ENCODE results near the gene ELOA.
"Not testable (repeated sequence)": the region's sequence is repeated elsewhere in the genome, so short reads cannot be mapped to it uniquely, and the experiment has no call there.

Gene ELOA

DNA sequence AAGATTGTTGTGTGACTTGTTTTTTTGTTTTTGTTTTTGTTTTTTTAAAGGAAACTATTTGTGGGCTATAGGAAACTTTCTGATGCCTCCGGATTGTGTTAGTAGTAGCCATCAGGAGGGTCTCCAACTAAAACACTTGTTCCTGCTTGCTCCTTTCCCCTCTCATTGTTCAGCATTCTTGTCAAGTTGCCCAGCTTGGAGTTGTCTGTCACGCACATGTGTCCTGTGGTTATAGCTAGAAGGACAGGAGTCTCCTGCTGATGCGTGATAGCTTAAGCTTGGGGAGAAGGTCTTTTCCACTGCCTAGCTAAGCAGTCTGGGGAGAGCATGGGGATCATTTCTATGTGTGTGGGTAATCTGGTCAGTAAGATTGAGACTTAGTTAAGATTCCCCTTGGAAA lies 44.4 kb downstream of the ELOA start:
- no peak for FAIRE-seq

DNA sequence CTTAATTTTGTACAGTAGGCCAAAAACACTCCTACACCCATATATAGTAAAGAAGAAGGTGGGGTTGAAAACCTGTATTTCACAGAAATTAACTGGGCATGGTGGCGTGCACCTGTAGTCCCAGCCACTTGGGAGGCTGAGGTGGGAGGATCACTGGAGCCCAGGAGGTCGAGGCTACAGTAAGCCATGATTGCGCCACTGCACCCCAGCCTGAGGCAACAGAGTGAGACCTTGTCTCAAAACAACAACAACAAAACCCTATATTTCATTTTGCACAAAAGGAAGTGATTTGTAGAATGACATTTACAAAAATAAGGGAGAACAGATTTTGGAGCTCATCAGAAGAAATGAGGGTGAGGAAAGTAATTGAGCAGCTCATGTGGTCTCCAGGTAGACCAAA lies 45.4 kb downstream of the ELOA start:
- FAIRE-seq = no peak

DNA sequence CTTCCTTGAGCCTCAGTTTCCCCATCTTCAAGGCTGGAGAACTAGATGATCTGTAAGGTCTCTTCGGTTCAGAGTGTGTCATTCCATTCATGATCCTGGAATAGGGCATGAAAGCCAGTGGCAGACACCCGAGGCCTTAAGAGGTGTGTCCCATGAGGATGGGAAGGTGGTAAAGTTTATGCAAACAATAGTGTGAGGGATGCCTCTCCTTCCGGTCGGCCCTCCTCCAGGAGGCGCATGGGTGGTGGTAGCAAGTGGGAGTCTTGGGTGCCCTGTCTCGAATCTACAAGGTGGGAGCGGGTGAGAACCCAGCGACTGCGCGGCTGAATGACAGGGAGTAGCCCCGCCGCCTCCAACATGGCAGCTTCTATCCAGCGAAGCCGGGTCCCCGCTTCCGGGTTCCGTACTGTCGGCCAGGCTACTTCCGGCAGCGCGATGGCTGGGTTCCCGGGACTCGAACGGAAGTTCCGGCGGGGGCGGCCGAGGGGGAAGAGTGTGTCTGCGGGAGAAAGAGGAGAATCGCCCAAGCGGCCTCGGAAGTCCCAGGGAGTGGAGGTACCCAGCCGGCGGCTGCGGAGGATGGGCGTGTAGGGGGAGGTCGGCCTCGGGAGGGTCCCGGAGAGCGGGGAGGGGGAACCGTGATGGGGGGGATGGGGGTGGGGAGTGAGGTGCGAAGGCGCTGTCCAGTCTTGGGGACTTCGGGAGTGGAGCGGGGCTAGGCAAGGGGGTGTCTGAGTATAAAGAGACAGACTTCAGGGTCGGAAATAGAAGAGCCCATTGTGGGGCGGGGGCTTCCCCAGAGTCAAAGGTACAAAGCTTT lies 47.6 kb downstream of the ELOA start, which contains the start of gene LYPLA2:
Gene LYPLA2, plus strand, starts transcription at position 450 of the 820 bp plus-strand sequence. CDS start 1,538 bp downstream, outside the sequence.
- FAIRE-seq = no peak

DNA sequence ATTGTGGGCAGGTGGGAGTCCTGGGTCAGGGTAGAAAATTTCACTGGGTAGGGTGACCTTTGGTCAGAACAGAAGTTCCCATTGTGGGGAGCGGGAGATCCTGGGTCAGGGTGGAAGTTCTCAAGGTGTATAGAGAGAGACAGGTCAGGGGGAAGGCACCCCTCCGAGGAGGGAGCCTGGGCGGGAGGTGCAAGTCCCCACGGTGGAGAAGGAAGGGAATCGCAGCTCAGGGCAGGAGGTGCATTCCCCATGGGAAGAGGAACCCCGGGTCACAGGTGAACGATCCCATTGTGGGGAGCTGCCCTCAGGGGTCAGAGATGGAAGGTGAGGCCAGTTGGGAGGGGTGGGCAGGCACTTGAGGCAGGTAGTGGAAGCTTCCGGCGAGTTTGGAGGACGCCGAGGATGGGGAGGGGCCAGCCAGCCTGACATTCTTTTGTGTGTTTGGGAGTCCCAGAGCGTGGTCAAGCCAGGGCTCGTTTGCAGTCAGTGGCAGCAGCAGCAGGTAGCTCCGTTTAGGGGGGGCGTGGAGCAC lies 48.3 kb downstream of the ELOA start:
- no peak for FAIRE-seq

DNA sequence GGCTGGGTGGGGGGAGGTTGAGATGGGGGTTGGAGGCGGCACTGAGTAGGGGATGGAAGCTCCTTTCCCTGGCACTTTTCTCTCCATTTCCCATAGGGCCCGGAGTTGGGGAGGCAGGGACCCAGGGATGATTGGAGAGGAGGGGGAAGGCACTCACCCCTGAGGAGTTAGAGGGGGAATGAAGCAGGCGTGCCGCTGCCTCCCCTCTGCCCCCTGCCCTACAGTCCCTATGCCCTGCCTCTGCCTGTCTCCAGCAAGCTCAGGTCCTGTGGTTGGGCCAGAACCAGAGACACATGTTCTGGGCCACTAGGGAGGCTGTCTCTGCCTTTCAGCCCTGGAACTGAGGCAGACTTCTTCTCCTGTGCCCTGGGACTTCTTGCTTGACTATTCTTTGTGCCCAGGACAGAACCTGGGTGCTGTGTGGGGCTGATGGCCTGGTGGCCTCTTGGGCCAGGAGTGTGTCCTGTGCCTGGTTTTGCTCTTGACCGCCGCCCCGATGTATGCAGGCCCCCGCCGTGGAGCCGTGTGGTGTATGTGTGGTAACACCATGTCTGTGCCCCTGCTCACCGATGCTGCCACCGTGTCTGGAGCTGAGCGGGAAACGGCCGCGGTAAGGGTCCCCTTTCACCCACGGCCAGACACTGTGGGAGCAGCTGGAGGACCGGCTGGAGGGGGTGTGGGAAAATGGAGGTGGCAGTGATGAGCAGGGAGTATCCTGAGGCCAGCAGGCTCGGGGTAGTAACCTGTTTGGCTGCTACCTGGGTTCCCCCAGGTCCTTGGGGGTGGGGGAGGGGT lies 49.1 kb downstream of the ELOA start:
- FAIRE-seq = no peak

DNA sequence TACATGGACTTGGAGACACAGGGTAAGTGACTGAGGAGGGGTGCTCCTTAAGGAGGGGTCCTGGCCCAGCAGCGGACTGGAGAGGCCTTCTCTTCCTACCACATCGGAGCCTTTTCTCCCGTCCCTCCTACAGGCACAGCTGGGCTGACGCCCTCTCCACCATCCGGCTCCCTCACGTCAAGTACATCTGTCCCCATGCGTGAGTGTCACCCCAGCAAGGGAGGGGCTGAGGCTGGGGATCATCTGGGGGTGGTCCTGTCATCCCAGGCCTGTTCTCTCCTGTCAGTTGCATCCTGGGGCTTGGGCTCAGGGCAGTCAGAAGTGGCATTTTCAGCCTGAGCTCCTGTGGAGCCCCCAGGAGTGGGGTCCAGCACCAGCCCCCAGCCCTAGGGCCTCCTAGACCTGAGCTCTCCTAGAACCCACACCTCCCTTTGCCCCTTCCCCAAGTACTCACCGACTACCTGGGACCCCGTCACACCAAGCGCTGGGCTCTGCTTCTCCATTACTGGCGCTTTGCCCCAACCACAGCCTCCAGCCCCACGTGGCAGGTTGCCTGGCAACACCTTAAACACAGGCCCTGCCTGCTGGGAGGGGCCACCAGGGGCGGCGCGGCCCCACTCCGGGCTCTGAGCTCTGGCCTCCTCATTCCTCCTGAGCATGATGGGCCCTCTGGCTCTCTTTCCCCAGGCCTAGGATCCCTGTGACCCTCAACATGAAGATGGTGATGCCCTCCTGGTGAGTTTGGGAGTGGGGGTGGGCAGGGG lies 49.9 kb downstream of the ELOA start:
- FAIRE-seq = no peak

DNA sequence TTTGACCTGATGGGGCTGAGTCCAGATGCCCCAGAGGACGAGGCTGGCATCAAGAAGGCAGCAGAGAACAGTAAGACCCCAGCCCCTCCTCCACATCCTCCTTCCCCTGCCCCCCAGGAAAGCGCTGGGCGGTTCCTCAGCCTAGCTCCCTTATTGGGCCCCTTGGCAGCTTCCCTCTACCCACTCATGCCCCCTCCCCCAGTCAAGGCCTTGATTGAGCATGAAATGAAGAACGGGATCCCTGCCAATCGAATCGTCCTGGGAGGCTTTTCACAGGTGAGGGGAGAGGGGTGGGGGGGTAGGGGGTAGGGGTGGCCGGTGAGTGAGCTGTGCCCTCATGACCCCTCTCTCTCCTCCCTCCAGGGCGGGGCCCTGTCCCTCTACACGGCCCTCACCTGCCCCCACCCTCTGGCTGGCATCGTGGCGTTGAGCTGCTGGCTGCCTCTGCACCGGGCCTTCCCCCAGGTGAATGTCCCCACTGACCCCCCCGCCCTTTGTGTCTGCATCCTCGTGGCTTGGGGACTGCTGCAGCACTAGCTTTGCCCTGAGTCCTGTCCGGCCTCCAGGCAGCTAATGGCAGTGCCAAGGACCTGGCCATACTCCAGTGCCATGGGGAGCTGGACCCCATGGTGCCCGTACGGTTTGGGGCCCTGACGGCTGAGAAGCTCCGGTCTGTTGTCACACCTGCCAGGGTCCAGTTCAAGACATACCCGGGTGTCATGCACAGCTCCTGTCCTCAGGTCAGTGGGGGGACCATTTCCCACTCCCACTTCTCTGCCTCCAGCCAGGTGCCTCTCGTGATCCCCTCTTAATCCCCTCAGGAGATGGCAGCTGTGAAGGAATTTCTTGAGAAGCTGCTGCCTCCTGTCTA lies 50.8 kb downstream of the ELOA start:
- no peak for FAIRE-seq

DNA sequence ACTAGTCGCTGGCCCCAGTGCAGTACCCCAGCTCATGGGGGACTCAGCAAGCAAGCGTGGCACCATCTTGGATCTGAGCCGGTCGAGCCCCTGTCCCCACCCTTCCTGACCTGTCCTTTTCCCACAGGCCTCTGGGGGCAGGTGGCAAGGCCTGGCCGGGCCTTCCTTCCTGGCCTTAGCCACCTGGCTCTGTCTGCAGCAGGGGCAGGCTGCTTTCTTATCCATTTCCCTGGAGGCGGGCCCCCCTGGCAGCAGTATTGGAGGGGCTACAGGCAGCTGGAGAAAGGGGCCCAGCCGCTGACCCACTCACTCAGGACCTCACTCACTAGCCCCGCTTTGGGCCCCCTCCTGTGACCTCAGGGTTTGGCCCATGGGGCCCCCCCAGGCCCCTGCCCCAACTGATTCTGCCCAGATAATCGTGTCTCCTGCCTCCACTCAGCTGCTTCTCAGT lies 51.5 kb downstream of the ELOA start:
- not testable (repeated sequence) for FAIRE-seq

DNA sequence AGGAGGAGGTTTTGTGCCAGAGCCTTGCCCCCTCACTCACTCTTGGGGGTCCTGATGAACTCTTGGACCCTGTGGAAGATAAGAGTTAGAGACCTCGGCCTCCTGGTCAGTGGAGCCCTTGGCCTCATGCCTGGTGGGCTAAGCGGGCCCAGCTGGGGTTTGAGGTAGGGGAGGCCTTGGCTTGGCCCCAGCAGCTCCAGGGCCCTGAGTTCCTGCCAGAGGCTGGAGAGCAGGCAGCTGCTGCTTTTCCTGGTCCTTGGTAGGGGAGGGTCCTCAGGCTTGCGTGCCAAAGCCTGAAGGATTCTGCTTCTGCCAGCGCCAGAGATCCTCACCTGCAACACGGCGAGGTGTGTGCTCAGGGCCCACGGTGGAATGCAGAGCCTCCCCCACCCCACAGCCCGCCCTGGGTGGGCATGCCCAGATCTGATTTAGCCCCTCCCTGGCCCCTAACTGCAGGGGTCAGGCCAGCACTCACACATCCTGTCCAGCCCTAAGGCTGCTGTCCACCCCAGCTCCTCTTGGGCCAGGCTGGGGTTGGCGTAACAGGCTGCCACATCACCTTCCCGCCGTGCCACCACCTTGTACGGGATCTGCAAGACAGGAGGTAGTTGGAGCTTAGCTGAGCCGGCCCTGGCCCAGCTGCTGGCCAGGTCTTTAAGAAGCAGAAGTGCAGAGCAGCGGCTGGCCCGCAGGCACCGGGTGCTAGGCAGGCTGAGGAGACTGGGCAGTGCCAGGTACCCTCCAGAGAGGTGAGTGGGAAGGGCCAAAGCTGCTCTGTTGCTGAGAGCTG lies 52.6 kb downstream of the ELOA start:
- no peak for FAIRE-seq

DNA sequence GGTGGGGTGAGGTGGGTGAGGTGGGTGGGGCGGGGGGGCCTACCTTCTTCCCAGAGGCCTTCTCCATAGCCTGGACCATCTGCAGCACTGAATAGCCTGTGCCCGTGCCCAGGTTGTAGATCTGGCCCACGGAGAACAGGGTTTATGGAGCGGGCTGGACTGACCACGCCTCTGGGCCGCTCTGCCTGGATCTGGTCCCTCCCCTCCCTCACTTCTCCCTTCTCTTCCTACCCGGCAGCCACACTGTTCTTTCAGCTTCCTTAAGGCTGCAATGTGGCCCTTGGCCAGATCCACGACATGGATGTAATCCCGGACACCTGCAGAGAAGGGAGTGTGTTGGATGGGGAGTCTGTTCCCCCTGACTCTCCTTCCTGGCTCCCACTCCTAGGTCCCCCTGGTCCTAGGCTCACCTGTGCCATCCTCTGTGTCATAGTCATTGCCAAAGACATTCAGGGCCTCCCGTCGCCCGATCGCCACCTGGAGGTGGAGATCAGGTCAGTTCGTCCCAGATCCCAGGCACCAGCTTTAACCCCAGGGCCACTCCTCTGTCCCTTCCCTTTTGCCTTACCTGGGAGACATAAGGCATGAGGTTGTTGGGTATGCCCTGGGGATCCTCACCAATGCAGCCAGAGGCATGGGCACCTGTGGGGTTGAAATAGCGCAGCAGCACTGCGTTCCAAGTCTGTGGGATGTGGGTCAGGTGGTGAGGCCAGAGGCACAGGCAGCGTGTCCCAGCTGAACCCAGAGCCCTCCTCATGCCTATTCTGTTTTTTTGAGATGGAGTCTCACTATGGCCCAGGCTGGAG lies 53.4 kb downstream of the ELOA start:
- no peak for FAIRE-seq

DNA sequence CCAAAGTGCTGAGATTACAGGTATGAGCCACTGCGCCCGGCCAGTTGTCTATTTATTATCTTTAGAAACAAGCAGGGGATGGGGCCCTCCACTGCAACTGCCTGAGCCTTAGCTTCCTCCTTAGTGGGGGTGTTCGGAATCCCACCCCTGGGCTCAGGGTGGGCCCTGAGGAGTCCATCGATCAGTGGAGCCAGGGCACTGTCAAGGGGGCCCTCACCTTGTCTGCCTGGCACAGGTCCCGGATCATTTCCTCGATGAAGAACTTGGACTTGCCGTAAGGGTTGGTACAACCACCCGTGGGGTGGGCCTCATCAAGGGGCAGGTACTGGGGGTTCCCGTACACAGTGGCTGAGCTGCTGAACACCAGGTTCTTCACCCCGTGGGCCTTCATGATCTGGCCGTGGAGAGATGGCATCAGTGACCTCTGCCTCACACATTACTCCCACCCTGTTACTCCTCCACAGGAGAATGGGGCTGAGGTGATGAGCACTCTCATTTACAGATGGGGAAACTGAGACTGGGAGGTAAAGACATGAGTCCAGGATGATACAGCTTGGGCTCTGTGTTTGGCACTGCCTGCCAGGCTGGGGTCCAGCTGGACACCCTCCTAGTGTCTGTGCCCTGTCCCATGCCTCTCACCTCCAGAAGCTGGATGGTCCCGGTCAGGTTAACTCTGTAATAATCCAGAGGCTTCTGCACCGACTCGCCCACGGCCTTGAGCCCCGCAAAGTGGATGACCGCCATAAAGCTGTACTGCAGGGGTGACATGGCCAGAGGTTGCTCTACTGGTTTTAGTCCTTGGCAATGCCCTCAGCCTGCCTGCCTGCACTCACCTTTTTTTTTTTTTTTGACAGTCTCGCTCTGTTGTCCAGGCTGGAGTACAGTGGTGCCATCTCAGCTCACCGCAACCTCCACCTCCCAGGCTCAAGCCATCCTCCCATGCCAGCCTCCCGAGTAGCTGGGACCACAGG lies 54.5 kb downstream of the ELOA start:
- FAIRE-seq = no peak

DNA sequence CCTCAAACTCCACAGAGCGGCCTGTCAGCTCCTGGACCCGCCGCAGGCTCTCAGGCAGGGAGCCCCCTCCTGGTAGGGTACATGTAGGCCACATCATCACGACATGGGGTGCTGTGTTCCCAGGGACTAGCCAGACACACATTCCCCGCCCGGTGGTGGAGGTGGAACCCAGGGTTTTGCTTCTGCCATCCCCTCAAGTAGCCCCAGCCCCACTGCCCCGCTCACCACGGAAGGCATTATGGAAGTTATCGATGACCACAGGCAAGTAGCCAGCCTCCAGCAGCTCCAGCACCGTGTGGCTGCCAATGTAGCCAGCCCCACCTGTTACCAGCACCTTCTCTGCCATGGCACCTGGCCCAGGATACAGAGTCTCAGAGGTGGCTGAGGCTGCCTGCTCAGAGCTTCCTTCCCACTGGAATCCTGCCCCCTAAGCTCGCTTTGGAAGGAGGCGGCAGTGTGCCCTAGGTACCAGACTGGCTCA lies 55.4 kb downstream of the ELOA start:
- no peak for FAIRE-seq

DNA sequence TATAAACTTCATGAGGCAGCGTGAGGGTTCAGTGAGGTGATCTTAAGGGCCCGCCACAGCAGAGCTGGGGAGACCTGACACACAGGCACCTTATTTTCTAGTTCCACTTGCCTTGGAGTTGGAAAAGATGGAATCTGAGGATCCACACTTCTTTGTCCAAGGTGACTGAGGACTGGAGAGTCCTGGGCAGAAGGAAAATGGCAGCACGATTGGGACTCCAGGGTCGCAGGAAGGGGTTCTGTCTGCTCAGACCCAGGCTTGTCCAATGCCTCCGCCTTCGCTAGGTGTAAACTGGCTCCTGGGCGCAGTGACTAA lies 55.9 kb downstream of the ELOA start:
- FAIRE-seq = no peak

DNA sequence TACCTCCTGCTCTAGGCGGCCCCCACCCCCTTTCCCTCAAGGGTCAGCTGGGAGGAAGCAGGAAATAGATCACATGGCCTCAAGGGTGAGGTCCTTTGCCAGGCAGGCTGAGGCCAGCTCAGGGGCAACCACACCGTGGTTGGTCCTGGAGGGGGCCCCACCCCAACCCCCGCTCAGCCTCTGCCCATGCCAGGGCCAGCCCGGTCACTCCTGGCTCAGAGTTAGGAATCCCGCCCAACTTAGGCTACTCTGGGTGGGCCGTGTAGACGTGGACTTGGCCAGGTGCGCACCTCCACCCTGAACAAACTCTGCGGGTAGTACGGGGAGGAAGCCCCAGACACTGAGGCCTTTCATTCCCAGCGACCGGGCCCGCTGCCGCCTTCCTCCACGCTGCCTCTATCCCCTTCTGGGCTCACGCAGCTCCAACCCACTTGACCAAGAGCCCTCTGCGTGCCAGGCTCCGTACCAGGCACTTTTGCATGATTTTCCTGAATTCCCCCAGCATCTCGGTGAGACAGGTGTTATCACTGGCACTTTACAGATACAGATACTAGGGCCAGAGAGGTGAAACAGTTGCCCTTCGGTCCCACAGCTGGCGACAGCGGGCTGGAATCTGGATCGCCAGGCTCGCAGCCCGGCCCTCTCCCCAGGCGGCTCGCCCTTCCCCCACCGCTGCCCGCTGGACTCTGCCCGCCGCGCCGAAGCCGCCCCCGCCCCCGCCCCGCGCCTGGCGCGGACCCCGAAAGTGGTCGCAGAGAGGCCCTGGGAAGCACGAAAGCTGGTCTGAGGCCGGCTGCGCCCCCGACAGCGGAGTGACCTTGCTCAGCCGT lies 56.5 kb downstream of the ELOA start:
- FAIRE-seq = no peak

DNA sequence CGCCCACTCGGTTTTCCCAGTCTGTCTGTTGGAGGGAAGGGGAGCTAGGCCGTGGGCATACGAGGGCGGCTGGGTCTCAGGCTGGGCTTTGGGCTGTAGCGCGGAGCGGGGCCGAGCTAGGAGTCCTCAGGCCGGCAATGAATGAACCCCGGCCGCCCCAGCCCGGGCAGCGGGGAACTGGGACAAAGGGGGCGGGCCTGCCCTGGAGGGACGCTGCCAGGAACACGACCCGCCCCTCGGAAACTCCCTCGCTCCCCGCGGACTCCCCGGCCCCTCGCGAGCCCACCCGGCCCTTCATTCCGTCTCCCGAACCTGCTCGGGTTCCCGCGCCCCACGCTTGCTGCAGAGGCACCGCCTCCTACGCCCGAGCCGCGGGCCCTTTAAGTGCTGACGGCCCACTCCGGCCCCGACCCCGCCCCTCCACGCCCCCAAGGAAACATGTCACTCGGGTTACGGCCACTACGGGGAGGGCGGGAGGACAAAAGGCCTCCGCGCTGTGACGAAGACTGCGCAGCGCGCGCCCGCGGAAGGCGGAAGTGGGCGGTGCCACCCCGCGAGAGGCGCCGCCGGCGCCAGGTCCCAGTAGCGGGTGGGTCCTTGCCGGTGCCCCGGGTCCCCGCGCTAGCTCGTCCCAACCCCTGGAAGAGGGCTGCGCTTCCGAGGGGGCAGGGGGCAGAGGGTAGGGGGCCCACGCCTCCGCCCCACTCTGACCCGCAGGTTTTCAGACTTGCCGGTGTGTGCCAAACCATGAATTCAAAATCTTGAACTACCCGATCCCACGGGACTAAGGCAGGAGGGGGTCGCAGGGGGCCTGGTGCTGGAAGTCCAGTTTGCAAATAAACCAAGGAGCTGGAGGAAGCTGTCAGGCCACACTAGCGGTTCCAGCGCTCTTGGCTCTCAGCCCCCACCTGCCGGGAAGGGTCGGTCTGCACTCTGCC lies 57.4 kb downstream of the ELOA start, which contains the start of gene GALE:
Gene GALE, minus strand, starts transcription at position 355 of the 938 bp plus-strand sequence. CDS start 1,747 bp downstream, outside the sequence.
- FAIRE-seq = no peak

DNA sequence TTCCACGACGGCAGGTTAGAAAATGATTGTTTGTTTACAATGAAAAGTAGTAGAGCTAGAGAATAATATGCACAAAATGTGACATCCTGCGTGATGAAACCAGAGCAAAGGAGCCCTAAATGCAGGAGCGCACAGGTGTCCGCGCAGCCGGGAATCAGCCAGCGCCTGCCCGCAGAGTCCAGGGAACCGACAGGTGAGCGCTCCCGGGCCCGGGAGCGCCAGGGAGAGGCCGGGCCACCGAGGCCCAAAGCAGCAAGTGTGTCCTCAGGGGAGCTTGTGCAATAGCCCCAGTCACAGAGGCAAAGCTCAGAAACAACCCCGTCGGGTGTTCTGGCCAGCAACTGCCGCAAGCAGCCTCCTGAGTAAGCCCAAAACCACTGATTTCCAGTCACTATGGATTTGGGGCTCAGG lies 58.1 kb downstream of the ELOA start:
- no peak for FAIRE-seq

DNA sequence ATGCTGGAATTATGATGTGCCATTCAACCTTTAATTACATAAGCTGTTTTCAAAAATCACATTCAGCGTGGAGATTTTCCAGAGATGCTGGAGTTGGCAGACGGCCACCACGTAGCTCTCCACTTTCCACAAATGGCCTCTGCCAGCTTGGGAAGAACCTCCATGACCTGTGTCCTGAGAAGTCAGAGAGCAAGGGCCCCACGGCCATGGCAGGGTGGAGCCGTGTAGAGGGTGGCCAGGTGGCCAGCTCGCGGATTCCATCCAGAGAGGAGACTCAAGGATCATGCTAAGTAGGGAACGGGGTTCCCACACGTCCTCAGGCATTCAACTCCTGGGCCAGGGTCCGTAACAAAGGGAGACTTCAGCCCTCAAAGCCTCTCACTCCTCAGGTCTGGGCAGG lies 58.6 kb downstream of the ELOA start:
- FAIRE-seq = no peak
